IMR-90 (cell line): Measurements from ENCODE around the gene RSU1.

Experiments
- MAZ ChIP-seq: IDR thresholded peaks from 2 replicates; pipeline ENCODE4 v1.6.1; 2012; ENCODE audit warnings: low read depth, mild to moderate bottlenecking, low read length, improper control_type of control experiment, moderate library complexity, borderline replicate concordance
- POLR2A ChIP-seq: IDR thresholded peaks from 2 replicates; pipeline ENCODE4 v1.6.1; 2012; ENCODE audit warnings: mild to moderate bottlenecking, low read depth, low read length
- TF ChIP-seq, protein P1 (sequence below): conservative IDR thresholded peaks from 2 replicates; pipeline ENCODE4 v1.5.1; 2012; ENCODE audit warnings: mild to moderate bottlenecking, low read depth, low read length, improper control_type of control experiment

DNA sequence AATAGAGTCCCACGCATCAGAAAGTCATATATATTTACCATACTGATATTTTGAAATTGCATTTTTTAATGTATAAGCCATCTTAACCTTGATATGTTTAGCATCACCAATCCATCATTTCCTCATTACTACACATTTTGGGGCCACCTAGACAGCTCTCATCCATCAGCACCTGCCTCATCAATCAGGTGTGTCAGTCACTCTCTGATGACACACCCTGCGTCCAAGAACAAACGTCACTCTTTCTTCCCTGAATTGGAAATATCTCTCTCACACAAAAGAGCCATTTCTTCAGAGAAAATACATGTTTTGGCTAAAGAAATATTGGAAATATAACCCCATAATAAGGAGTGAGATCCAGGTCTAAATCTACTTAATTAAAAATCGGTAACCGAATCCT, 38.9 kb upstream of the RSU1 start:
- TF ChIP-seq, protein P1, sequence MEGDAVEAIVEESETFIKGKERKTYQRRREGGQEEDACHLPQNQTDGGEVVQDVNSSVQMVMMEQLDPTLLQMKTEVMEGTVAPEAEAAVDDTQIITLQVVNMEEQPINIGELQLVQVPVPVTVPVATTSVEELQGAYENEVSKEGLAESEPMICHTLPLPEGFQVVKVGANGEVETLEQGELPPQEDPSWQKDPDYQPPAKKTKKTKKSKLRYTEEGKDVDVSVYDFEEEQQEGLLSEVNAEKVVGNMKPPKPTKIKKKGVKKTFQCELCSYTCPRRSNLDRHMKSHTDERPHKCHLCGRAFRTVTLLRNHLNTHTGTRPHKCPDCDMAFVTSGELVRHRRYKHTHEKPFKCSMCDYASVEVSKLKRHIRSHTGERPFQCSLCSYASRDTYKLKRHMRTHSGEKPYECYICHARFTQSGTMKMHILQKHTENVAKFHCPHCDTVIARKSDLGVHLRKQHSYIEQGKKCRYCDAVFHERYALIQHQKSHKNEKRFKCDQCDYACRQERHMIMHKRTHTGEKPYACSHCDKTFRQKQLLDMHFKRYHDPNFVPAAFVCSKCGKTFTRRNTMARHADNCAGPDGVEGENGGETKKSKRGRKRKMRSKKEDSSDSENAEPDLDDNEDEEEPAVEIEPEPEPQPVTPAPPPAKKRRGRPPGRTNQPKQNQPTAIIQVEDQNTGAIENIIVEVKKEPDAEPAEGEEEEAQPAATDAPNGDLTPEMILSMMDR, result no peak
- no peak for TF ChIP-seq POLR2A
- TF ChIP-seq MAZ, result no peak
